Lower leg skin (tissue), 3 donors: ENCODE results near the gene RAB14.

Experiments
- POLR2A ChIP-seq, 2 donors: fragments of 450-650 bp; IDR thresholded peaks; one replicate each; pipeline ENCODE4 v1.6.1; 2016 to 2017; ENCODE audit warnings: antibody characterized with exemption in 2 of 2, mild to moderate bottlenecking in 1 of 2, moderate library complexity in 1 of 2
- TF ChIP-seq, protein P1 (sequence below), 3 donors: fragments of 450-650 bp; IDR thresholded peaks; one replicate each; pipeline ENCODE4 v1.5.1; 2016; ENCODE audit warnings: antibody characterized with exemption in 3 of 3, mild to moderate bottlenecking in 3 of 3, moderate library complexity in 2 of 3

GRCh38 chr9:121197132-121197531 is 4.5 kb downstream of the RAB14 start:
- TF ChIP-seq, protein P1, sequence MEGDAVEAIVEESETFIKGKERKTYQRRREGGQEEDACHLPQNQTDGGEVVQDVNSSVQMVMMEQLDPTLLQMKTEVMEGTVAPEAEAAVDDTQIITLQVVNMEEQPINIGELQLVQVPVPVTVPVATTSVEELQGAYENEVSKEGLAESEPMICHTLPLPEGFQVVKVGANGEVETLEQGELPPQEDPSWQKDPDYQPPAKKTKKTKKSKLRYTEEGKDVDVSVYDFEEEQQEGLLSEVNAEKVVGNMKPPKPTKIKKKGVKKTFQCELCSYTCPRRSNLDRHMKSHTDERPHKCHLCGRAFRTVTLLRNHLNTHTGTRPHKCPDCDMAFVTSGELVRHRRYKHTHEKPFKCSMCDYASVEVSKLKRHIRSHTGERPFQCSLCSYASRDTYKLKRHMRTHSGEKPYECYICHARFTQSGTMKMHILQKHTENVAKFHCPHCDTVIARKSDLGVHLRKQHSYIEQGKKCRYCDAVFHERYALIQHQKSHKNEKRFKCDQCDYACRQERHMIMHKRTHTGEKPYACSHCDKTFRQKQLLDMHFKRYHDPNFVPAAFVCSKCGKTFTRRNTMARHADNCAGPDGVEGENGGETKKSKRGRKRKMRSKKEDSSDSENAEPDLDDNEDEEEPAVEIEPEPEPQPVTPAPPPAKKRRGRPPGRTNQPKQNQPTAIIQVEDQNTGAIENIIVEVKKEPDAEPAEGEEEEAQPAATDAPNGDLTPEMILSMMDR (IDR thresholded peaks at IDR 0.05): no peak
- TF ChIP-seq POLR2A (IDR thresholded peaks at IDR 0.05): no peak
